GM12875 (cell line): ENCODE data around the gene ITK.

Source experiments
- H3K4me3 ChIP-seq: one replicate; pipeline ENCODE4 v1.5.1; 2011; ENCODE audit warnings: low read depth, low read length, control low read depth
- TF ChIP-seq, protein P1 (sequence below): IDR thresholded peaks from 2 replicates; pipeline ENCODE4 v1.5.1; 2011; ENCODE audit warnings: low read depth, mild to moderate bottlenecking, control low read depth, inconsistent platforms, low read length, moderate library complexity, borderline replicate concordance; ENCODE audit not compliant: insufficient read depth

Gene ITK

DNA sequence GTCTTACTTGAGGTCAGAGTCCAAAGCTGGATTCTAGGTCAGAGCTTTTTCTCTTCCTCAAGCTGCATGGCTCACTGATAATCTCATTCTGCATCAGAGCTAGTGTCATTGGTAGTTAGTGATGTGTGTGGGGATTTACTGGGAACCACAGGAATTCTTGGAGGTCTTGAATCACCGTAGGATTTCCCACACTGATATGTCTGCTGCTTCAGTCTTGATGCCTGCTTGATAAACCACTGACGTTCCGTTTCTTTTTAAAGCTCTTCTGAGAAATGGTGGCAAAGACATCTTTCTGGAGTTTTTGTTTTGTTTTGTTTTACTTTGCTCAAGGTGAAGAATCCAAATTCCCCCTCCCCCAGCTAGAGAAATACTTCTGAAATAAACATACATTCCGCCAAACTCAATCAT is 13.4 kb upstream of the ITK start:
- no peak overlapping the region for H3K4me3 ChIP-seq
- TF ChIP-seq, protein P1, sequence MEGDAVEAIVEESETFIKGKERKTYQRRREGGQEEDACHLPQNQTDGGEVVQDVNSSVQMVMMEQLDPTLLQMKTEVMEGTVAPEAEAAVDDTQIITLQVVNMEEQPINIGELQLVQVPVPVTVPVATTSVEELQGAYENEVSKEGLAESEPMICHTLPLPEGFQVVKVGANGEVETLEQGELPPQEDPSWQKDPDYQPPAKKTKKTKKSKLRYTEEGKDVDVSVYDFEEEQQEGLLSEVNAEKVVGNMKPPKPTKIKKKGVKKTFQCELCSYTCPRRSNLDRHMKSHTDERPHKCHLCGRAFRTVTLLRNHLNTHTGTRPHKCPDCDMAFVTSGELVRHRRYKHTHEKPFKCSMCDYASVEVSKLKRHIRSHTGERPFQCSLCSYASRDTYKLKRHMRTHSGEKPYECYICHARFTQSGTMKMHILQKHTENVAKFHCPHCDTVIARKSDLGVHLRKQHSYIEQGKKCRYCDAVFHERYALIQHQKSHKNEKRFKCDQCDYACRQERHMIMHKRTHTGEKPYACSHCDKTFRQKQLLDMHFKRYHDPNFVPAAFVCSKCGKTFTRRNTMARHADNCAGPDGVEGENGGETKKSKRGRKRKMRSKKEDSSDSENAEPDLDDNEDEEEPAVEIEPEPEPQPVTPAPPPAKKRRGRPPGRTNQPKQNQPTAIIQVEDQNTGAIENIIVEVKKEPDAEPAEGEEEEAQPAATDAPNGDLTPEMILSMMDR = no peak

DNA sequence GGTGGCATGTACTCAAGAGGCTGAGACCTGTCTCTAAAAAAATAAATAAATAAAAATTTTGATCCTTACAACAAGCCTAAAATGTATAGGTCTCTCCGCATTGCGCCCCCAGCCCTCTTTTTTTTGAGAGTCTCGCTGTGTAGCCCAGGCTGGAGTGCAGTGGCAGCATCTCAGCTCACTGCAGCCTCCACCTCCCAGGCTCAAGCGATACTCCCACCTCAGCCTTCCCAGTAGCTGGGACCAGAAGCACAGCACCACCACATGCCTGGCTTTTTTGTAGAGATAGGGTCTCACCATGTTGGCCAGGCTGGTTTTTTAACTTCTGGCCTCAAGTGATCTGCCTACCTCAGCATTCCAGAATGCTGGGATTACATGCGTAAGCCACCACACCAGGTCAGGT is 12.4 kb upstream of the ITK start:
- TF ChIP-seq, protein P1 = no peak
- H3K4me3 ChIP-seq = no peak overlapping the region

DNA sequence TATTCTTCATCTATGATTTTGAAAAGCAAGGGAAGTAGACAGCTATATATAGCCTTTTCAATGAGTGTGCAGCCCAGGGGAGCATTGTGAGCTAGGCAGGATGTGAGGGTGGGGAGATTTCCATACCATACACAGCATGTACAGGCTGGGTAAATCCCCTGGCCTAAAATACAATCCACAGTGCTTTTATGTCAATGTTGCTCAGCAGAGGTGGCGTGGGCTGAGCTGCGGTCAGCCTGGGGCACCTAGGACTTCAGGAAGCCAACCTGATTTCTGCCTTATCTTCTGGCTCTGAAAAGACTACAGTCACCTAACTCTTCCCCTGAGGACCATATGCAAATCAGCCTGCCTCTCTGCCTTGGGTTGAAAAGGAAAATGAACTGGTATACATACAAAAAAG is 8.2 kb upstream of the ITK start:
- TF ChIP-seq, protein P1 = no peak
- H3K4me3 ChIP-seq = peak overlapping the region; percentile 23

DNA sequence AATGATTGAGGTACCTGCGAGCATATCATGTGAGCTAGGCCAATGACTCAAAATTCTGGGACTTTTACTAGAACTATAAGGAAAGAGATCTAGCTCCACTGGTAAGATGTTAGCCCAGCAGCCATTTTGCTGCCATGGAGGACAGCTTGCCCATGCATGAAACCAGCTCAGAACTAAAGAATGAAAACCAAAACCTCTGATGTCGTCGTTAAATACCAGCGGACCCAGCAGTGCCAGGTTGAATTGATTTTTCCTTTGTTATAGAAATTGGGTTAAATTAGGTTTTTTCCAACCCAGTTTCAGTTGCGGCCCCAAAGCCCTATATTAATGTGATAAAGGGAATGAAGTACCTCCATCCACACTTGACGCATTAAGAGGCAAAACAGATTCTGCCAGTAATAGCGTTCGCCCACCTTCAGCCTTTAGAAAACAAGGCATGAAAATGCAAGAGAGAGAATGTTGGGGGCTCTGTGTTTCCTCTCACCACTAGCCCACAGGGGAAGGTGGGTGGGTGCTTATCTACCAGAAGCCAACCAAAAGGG is 5.5 kb upstream of the ITK start:
- TF ChIP-seq, protein P1 = no peak

DNA sequence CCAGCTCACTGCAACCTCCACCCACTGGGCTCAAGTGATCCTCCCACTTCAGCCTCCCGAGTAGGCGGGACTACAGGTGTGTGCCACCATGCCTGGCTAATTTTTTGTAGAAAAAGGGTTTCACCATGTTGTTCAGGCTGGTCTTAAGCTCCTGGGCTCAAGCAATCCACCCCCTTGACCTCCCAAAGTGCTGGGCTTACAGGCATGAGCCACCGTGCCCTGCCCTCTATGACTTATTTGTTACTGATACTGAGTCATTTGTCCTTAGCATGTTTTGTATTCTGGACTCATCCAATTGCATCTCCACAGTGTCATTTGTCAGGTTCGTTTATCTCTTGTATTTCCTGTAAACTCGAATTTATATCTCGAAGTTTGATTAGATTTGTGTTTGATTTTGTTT is 2.7 kb upstream of the ITK start:
- TF ChIP-seq, protein P1 = no peak
- no peak overlapping the region for H3K4me3 ChIP-seq

More for the DNA sequence above, 5.5 kb upstream of the ITK start:
- H3K4me3 ChIP-seq = no peak overlapping the region

DNA sequence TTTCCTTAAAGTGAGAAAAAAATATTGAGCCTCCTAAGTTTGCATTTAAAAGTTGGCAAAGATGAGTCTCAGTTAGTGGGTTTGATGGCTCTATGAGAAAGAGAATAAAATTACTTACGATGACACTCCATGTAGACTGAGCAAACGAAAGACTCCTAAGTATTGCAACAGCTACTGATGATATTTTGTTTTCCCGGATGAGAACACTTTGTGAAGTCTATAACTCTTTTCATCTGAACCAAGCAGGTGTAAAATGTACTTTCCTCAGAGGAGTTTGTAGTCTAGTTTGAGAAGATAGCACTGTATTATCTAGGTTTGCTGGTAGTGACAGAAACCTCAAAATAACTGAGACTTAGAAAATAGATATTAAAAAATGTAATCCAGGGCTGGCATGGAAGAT is 1.7 kb upstream of the ITK start:
- TF ChIP-seq, protein P1 = no peak
- H3K4me3 ChIP-seq = no peak overlapping the region

DNA sequence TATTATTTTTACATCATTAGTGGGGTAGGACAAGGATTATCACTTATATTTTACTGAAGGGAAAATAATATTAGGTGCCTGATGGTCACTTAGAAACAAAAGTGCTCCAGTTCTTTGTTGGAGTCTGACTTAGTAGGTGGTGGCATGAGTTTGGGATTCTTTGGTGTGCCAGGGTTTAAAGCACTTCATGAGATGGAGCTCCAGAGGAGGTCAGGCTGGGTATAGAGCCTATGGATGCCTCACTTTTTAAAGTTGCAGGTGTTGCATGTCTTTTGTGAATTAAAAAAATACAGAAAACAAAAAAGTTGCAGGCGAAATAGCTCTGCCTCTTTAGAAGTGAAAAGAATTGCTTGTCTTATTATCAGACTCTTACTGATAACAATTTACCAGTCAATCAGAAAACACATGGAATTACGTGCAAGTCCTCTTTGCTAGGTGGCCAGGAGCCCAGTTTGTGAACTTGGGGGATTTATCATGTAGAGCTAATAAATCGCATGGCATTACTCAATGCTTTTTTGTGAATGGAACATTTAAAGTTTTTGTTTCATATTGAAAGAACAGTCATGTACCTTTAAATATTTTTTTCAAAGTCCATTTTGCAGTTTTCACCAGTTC is 1.6 kb downstream of the ITK start:
- TF ChIP-seq, protein P1 = no peak
- no peak overlapping the region for H3K4me3 ChIP-seq
